GM13976 (cell line): ENCODE data around the gene SMIM13.
"Not testable (repeated sequence)": the region's sequence is repeated elsewhere in the genome, so short reads cannot be mapped to it uniquely, and the experiment has no call there.

Source experiments
- DNase-seq: peaks from one replicate; pipeline ENCODE4 v3.0.0; 2012; ENCODE audit warnings: low spot score
- CTCF ChIP-seq: IDR thresholded peaks from 2 replicates; pipeline ENCODE4 v1.5.1; 2012; ENCODE audit warnings: borderline replicate concordance, mild to moderate bottlenecking; ENCODE audit not compliant: insufficient read depth; ENCODE audit errors: extremely low read depth, missing control alignments, control extremely low read depth
- in situ Hi-C: fragments of 300-500 bp; cut with MboI; formaldehyde crosslinking; loops from one replicate; pipeline ENCODE4 v1.12.0; 2022; ENCODE audit warnings: low sequenced_read_pairs, mixed read lengths, inconsistent platforms; ENCODE audit not compliant: unreplicated experiment

The SMIM13 gene

GRCh38 chr6:11076540-11076939 is 17.1 kb upstream of the SMIM13 start:
- TF ChIP-seq CTCF, result no peak
- no peak for DNase-seq
- in situ Hi-C loops, result no loop called here

GRCh38 chr6:11078266-11078665 is 15.4 kb upstream of the SMIM13 start:
- DNase-seq, result no peak
- in situ Hi-C loops, result no loop called here
- TF ChIP-seq CTCF, result no peak

GRCh38 chr6:11080296-11080695 is 13.3 kb upstream of the SMIM13 start:
- no peak for TF ChIP-seq CTCF
- in situ Hi-C loops, result no loop called here
- DNase-seq, result no peak

GRCh38 chr6:11083491-11083890 is 10.1 kb upstream of the SMIM13 start:
- no peak for DNase-seq
- TF ChIP-seq CTCF, result no peak
- in situ Hi-C loops, result no loop called here

GRCh38 chr6:11083956-11084355 is 9.7 kb upstream of the SMIM13 start:
- in situ Hi-C loops, result no loop called here
- DNase-seq, result no peak
- no peak for TF ChIP-seq CTCF

- in situ Hi-C loops, result no loop called here
- no peak for TF ChIP-seq CTCF
- no peak for DNase-seq
These were observed 7.7 kb upstream of the SMIM13 start for GRCh38 chr6:11085758-11086435.

GRCh38 chr6:11087141-11087812 is 6.4 kb upstream of the SMIM13 start:
- DNase-seq, in situ Hi-C loops: not testable (repeated sequence)
